Hepatocyte (in vitro differentiated cells): ENCODE data around the gene RNF17.

Experiments used
- EZH2 ChIP-seq: fragments of 200-600 bp; sonication (generic); IDR thresholded peaks from 2 replicates; pipeline ENCODE4 v1.6.1; 2016; ENCODE audit warnings: antibody characterized with exemption, mild to moderate bottlenecking, borderline replicate concordance
- EZH2phosphoT487 ChIP-seq: fragments of 200-600 bp; sonication (generic); IDR thresholded peaks from one replicate; pipeline ENCODE4 v1.6.1; 2018; ENCODE audit warnings: antibody characterized with exemption, mild to moderate bottlenecking, low read depth, moderate library complexity; ENCODE audit not compliant: unreplicated experiment, severe bottlenecking
- TF ChIP-seq, protein P1 (sequence below): fragments of 200-600 bp; sonication (generic); IDR thresholded peaks from 2 replicates; pipeline ENCODE4 v1.5.1; 2016; ENCODE audit warnings: antibody characterized with exemption, mild to moderate bottlenecking; ENCODE audit not compliant: poor library complexity

DNA sequence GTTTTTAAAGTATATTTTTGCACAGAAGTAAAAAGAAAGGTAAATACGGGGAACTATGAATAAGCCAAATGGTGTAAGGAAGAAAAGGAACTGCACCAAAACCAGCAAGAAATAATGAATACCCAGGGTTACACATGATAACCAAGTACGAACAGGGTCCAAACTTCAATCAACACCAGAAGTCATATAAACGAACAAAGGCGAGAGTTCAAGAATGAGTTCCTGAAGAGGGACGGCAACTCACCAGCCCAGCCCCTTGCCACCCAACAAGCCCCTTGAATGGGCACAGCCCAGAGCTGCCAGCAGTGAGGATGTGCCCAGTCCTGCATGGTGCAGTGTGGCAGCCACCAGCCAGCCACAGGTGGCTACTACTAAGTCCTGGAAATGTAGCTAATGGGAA lies 132.1 kb downstream of the RNF17 start:
- TF ChIP-seq, protein P1, sequence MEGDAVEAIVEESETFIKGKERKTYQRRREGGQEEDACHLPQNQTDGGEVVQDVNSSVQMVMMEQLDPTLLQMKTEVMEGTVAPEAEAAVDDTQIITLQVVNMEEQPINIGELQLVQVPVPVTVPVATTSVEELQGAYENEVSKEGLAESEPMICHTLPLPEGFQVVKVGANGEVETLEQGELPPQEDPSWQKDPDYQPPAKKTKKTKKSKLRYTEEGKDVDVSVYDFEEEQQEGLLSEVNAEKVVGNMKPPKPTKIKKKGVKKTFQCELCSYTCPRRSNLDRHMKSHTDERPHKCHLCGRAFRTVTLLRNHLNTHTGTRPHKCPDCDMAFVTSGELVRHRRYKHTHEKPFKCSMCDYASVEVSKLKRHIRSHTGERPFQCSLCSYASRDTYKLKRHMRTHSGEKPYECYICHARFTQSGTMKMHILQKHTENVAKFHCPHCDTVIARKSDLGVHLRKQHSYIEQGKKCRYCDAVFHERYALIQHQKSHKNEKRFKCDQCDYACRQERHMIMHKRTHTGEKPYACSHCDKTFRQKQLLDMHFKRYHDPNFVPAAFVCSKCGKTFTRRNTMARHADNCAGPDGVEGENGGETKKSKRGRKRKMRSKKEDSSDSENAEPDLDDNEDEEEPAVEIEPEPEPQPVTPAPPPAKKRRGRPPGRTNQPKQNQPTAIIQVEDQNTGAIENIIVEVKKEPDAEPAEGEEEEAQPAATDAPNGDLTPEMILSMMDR, result no peak
- TF ChIP-seq EZH2phosphoT487 (no peak), EZH2 (no peak)
